A549 (cell line): ENCODE measurements around the gene DCLK1. TPM values are rescaled to one million over a fixed set of nuclear protein-coding genes. Genes with fewer than 3 reads are reported as not detected.

Experiments used
- ATAC-seq, 2 experiments: fragments of 200-7000 bp in 1 of 2; fragments of >200 bp in 1 of 2; cut with Nextera tagmentation in 1 of 2; cut with Tn5 transposase in 1 of 2; 3 replicates each; pipeline versions ENCODE4 v1.8.0 to v1.9.1; 2018 to 2020; ENCODE audit warnings: mild to moderate bottlenecking in 1 of 2, moderate library complexity in 1 of 2
- CTCF ChIA-PET: fragments of 300-600 bp; sonication (Branson Sonifier 250); formaldehyde crosslinking; extraction: SDS; loops from one replicate; lab custom pipeline; 2021; ENCODE audit warnings: antibody characterized with exemption, inconsistent platforms; lab: Yijun Ruan, JAX
- POLR2A ChIA-PET: fragments of 350-600 bp; formaldehyde crosslinking; extraction: SDS; loops from one replicate; lab custom pipeline; 2021; ENCODE audit warnings: antibody characterized with exemption, inconsistent platforms; lab: Yijun Ruan, JAX
- DNase-seq, 2 experiments: peaks; one replicate each; pipeline versions ENCODE4 v3.0.0 to v3.0.0-alpha.2; 2011 to 2016; ENCODE audit warnings: low read depth in 1 of 2, low spot score in 1 of 2
- FAIRE-seq: peaks from 2 replicates; lab custom pipeline; 2011; peaks lifted over from hg19 to GRCh38; lab: Jason Lieb, UNC
- H3K27ac ChIP-seq, 2 experiments: fragments of >200 bp; sonication (Bioruptor Twin); formaldehyde crosslinking; 3 replicates each; pipeline ENCODE4 v1.5.1; 2016 to 2017
- H3K4me1 ChIP-seq: fragments of >200 bp; sonication (Bioruptor Twin); formaldehyde crosslinking; 3 replicates; pipeline ENCODE4 v1.6.1; 2016
- H3K4me2 ChIP-seq: fragments of >200 bp; sonication (Bioruptor Twin); formaldehyde crosslinking; 3 replicates; pipeline ENCODE4 v1.6.1; 2016
- H3K4me3 ChIP-seq: fragments of >200 bp; sonication (Bioruptor Twin); formaldehyde crosslinking; 3 replicates; pipeline ENCODE4 v1.5.1; 2016
- H3K9me3 ChIP-seq: fragments of >200 bp; sonication (Bioruptor Twin); formaldehyde crosslinking; 3 replicates; pipeline ENCODE4 v1.6.1; 2016
- CBX2 ChIP-seq: fragments of 200-600 bp; sonication (generic); IDR thresholded peaks from 2 replicates; pipeline ENCODE4 v1.6.1; 2016; ENCODE audit warnings: low read depth, mild to moderate bottlenecking, borderline replicate concordance
- CHD4 ChIP-seq: fragments of 200-600 bp; sonication (generic); IDR thresholded peaks from 2 replicates; pipeline ENCODE4 v1.6.1; 2016; ENCODE audit warnings: antibody characterized with exemption, mild to moderate bottlenecking, borderline replicate concordance
- E2F6 ChIP-seq: IDR thresholded peaks from 2 replicates; pipeline ENCODE4 v1.6.1; 2012; ENCODE audit warnings: low read depth, borderline replicate concordance
- ELK1 ChIP-seq: fragments of 150-350 bp; IDR thresholded peaks from 2 replicates; pipeline ENCODE4 v1.6.1; 2014; ENCODE audit warnings: low read depth, mild to moderate bottlenecking, low read length
- FOSL2 ChIP-seq, 2 experiments: fragments of 450-650 bp in 1 of 2; fragments of >200 bp in 1 of 2; sonication (Bioruptor Twin) in 1 of 2; formaldehyde crosslinking; IDR thresholded peaks; 2 replicates each; pipeline versions ENCODE4 v1.5.0 to v1.6.1; 2016 to 2020; ENCODE audit warnings: mild to moderate bottlenecking in 1 of 2, moderate library complexity in 1 of 2
- HDAC2 ChIP-seq: fragments of 200-600 bp; sonication (generic); IDR thresholded peaks from 2 replicates; pipeline ENCODE4 v1.6.1; 2016
- HES2 ChIP-seq: fragments of >200 bp; sonication (Bioruptor Twin); formaldehyde crosslinking; IDR thresholded peaks from 2 replicates; pipeline ENCODE4 v1.6.1; 2016
- HOXB13 ChIP-seq: fragments of 250-450 bp; sonication (Bioruptor Pico); IDR thresholded peaks from 2 replicates; pipeline ENCODE4 v1.5.0; 2020; ENCODE audit warnings: low read depth, mild to moderate bottlenecking, moderate library complexity
- HOXB5 ChIP-seq: fragments of 250-450 bp; sonication (Bioruptor Pico); IDR thresholded peaks from 2 replicates; pipeline ENCODE4 v1.5.0; 2020; ENCODE audit warnings: mild to moderate bottlenecking, moderate library complexity
- JUNB ChIP-seq: fragments of >200 bp; sonication (Bioruptor Twin); formaldehyde crosslinking; IDR thresholded peaks from 2 replicates; pipeline ENCODE4 v1.6.1; 2016
- MYC ChIP-seq: IDR thresholded peaks from 2 replicates; pipeline ENCODE4 v1.6.1; 2012; ENCODE audit warnings: mild to moderate bottlenecking, inconsistent platforms, low read length, improper control_type of control experiment, borderline replicate concordance
- NFE2L2 ChIP-seq: fragments of 150-350 bp; conservative IDR thresholded peaks from 2 replicates; pipeline ENCODE4 v1.6.1; 2014; ENCODE audit warnings: low read length
- NR3C1 ChIP-seq: fragments of >200 bp; sonication (Bioruptor Twin); formaldehyde crosslinking; IDR thresholded peaks from 3 replicates; pipeline ENCODE4 v1.6.1; 2017
- POLR2A ChIP-seq: IDR thresholded peaks from 2 replicates; pipeline ENCODE4 v1.6.1; 2012; ENCODE audit warnings: mild to moderate bottlenecking, low read length
- POLR2AphosphoS2 ChIP-seq: conservative IDR thresholded peaks from 2 replicates; pipeline ENCODE4 v1.6.1; 2012; ENCODE audit warnings: low read length, improper control_type of control experiment, inconsistent platforms
- REST ChIP-seq: fragments of 200-600 bp; sonication (generic); IDR thresholded peaks from 2 replicates; pipeline ENCODE4 v1.6.1; 2016; ENCODE audit warnings: antibody characterized with exemption, mild to moderate bottlenecking, moderate library complexity
- RFX5 ChIP-seq: fragments of 450-650 bp; IDR thresholded peaks from 2 replicates; pipeline ENCODE4 v1.7.1; 2014; ENCODE audit warnings: antibody characterized with exemption, mild to moderate bottlenecking, moderate library complexity
- TP53 ChIP-seq: fragments of 250-450 bp; sonication (Bioruptor Pico); IDR thresholded peaks from 2 replicates; pipeline ENCODE4 v1.5.0; 2021; ENCODE audit warnings: mild to moderate bottlenecking, moderate library complexity
- ZSCAN20 ChIP-seq: fragments of 250-450 bp; sonication (Bioruptor Pico); IDR thresholded peaks from 2 replicates; pipeline ENCODE4 v1.8.0; 2022; ENCODE audit warnings: mild to moderate bottlenecking, moderate library complexity
- WGBS: methylation state at CpG from one replicate; pipeline ENCODE4 v1.1.6; 2017; ENCODE audit errors: missing lambda C conversion rate; 5-methylcytosine and 5-hydroxymethylcytosine counted together
- polyA plus RNA-seq, 4 experiments: library from polyadenylated mRNA; depleted of rRNA in 3 of 4; stranded (reverse); fragments of >200 nt; fragmentation: RNase III in 1 of 4; extraction: RNeasy Plus Mini Kit Qiagen cat#74134 plus additional on column Dnase treatment in 1 of 4; gene quantifications; 2 replicates in 3 of 4; 3 replicates in 1 of 4; pipeline ENCODE4 v1.2.3, GENCODE V29; 2011 to 2017

Gene DCLK1
- polyA plus RNA-seq, 2 of the 4 experiments (the other 2 are of a cell fraction): 0.13 to 0.21 TPM

GRCh38 chr13:35850569-35850968 lies 280.6 kb downstream of the DCLK1 start:
- H3K9me3 ChIP-seq: no peaks in the 10 kb centered on the region
- ChIA-PET POLR2A (no interaction called here), CTCF (interaction anchor here (1.7 kb wide), 1 partner anchor 103 kb away, joined by 4 read pairs; no protein-coding TSS in a partner anchor)
- 64% methylated on average over 5 of the region's 5 CpGs for WGBS
- TF ChIP-seq HES2: no peak
- no peaks in the 10 kb centered on the region; the same call in 1 of the 3 replicates for H3K4me1 ChIP-seq
- H3K4me2 ChIP-seq: no peak overlapping the region
- no peak overlapping the region for H3K4me3 ChIP-seq
- no peak for DNase-seq
- ATAC-seq: no peak
- H3K27ac ChIP-seq: no peak overlapping the region
- no peak for FAIRE-seq

- ATAC-seq (no peak), FAIRE-seq (no peak), DNase-seq (no peak)
- 45% methylated on average over 2 of the region's 2 CpGs for WGBS
- POLR2A ChIA-PET: no interaction called here
- no peak overlapping the region for H3K4me2 ChIP-seq
- CTCF ChIA-PET: no interaction called here
- no peak for TF ChIP-seq NR3C1
- no peak for TF ChIP-seq E2F6
- no peak for TF ChIP-seq ELK1
- no peak for TF ChIP-seq HDAC2
- no peak for TF ChIP-seq MYC
- no peak for TF ChIP-seq HOXB13
- no peak for TF ChIP-seq FOSL2 (IDR thresholded peaks at IDR 0.05)
- no peak for TF ChIP-seq FOSL2 (CRISPR knock-in tag; IDR thresholded peaks at IDR 0.05)
- no peak for TF ChIP-seq CHD4
- no peak for TF ChIP-seq TP53 (CRISPR knock-in tag)
- TF ChIP-seq NFE2L2: no peak
- TF ChIP-seq RFX5: no peak
- TF ChIP-seq POLR2A: no peak
- TF ChIP-seq JUNB: no peak
- TF ChIP-seq HOXB5 (CRISPR knock-in tag): no peak
- no peak for TF ChIP-seq POLR2AphosphoS2
- TF ChIP-seq CBX2: no peak
- TF ChIP-seq ZSCAN20 (CRISPR knock-in tag): no peak
- TF ChIP-seq REST: no peak
- H3K4me1 ChIP-seq: no peaks in the 10 kb centered on the region
- H3K4me3 ChIP-seq: no peak overlapping the region
- H3K9me3 ChIP-seq: no peaks in the 10 kb centered on the region
- H3K27ac ChIP-seq: no peak overlapping the region
Measured at GRCh38 chr13:35849256-35849644, 281.9 kb downstream of the DCLK1 start.
